ENCODE data around the gene COL5A1. TPM values are rescaled to one million over a fixed set of nuclear protein-coding genes. Genes with fewer than 3 reads are reported as not detected.
A peak's percentile ranks its signal among the peaks of the same experiment; 100 is the strongest.

Gene COL5A1
- total RNA-seq, 4 donors from 2014 or later, result 1.6 to 2.8 (median 2.3) TPM

- Histone ChIP-seq H3K4me1 (no peaks in the 10 kb centered on the region), H3K27me3 (peaks cover 0 to 7% (median 4%) of the 10 kb centered on the region in 3 donors), H3K9me3 (no peaks in the 10 kb centered on the region), H3K36me3 (no peaks in the 10 kb centered on the region), H3K27ac (no peak overlapping the region), H3K4me3 (no peak overlapping the region)
- ATAC-seq (no peak), DNase-seq (no peak)
- TF ChIP-seq POLR2A (IDR thresholded peaks at IDR 0.05) (no peak), CTCF (IDR thresholded peaks at IDR 0.05 in 4 of 5, conservative IDR thresholded peaks at IDR 0.05 in 1 of 5) (no peak)
- intact Hi-C loops (cut with DNase I; ENCODE audit: low total_unique reads), result no loop called here
- in situ Hi-C loops (cut with MboI; ENCODE audit: low sequenced_read_pairs in 4 of 4), result no loop called here
These were observed 118.3 kb downstream of the COL5A1 start for GRCh38 chr9:134759913-134760312.

GRCh38 chr9:134760750-134761420 lies 119.3 kb downstream of the COL5A1 start:
- H3K9me3 ChIP-seq, result no peaks in the 10 kb centered on the region
- intact Hi-C loops (cut with DNase I; ENCODE audit: low total_unique reads), result no loop called here
- no peak overlapping the region for H3K27ac ChIP-seq
- ATAC-seq (no peak), DNase-seq (no peak)
- no peak overlapping the region for H3K4me3 ChIP-seq
- no peak for TF ChIP-seq POLR2A (IDR thresholded peaks at IDR 0.05)
- no peak for TF ChIP-seq CTCF (IDR thresholded peaks at IDR 0.05 in 4 of 5, conservative IDR thresholded peaks at IDR 0.05 in 1 of 5)
- H3K36me3 ChIP-seq, result no peaks in the 10 kb centered on the region
- H3K4me1 ChIP-seq, result no peaks in the 10 kb centered on the region
- H3K27me3 ChIP-seq, result peaks cover 0 to 7% (median 4%) of the 10 kb centered on the region in 3 donors
- in situ Hi-C loops (cut with MboI; ENCODE audit: low sequenced_read_pairs in 4 of 4), result no loop called here

- Histone ChIP-seq H3K27ac (no peak overlapping the region), H3K36me3 (no peaks in the 10 kb centered on the region), H3K9me3 (no peaks in the 10 kb centered on the region), H3K4me3 (no peak overlapping the region), H3K4me1 (no peaks in the 10 kb centered on the region), H3K27me3 (peaks cover 0 to 2% (median 0%) of the 10 kb centered on the region in 3 donors)
- TF ChIP-seq POLR2A (IDR thresholded peaks at IDR 0.05) (no peak), CTCF (IDR thresholded peaks at IDR 0.05 in 4 of 5, conservative IDR thresholded peaks at IDR 0.05 in 1 of 5) (no peak)
- no peak for ATAC-seq
- in situ Hi-C loops (cut with MboI; ENCODE audit: low sequenced_read_pairs in 4 of 4) (no loop called here), intact Hi-C loops (cut with DNase I; ENCODE audit: low total_unique reads) (no loop called here)
- DNase-seq, result no peak
These were observed 123.1 kb downstream of the COL5A1 start for GRCh38 chr9:134764473-134765269.

GRCh38 chr9:134765785-134766184 lies 124.2 kb downstream of the COL5A1 start:
- intact Hi-C loops (cut with DNase I; ENCODE audit: low total_unique reads), result no loop called here
- peak overlapping the region in 3 of 4 donors; percentile 39 to 54 (median 52) for H3K27ac ChIP-seq
- in situ Hi-C loops (cut with MboI; ENCODE audit: low sequenced_read_pairs in 4 of 4), result no loop called here
- no peaks in the 10 kb centered on the region for H3K9me3 ChIP-seq
- H3K36me3 ChIP-seq, result no peaks in the 10 kb centered on the region
- ATAC-seq (peak in 1 of 2 donors; percentile 8), DNase-seq (no peak)
- H3K4me3 ChIP-seq, result no peak overlapping the region
- peaks cover 0 to 2% (median 0%) of the 10 kb centered on the region in 3 donors for H3K27me3 ChIP-seq
- H3K4me1 ChIP-seq, result no peaks in the 10 kb centered on the region
- TF ChIP-seq CTCF (IDR thresholded peaks at IDR 0.05 in 4 of 5, conservative IDR thresholded peaks at IDR 0.05 in 1 of 5), result no peak
- TF ChIP-seq POLR2A (IDR thresholded peaks at IDR 0.05), result no peak
